Vagina (tissue), 2 donors: Measurements from ENCODE around the gene TMC4. TPM values are rescaled to one million over a fixed set of nuclear protein-coding genes. Genes with fewer than 3 reads are reported as not detected.
"Not testable (repeated sequence)": the region's sequence is repeated elsewhere in the genome, so short reads cannot be mapped to it uniquely, and the experiment has no call there.

ENCODE experiments used
- DNase-seq, 2 donors: peaks; one replicate each; pipeline ENCODE4 v3.0.0-alpha.2; 2017; ENCODE audit errors: extremely low spot score in 2 of 2
- H3K27ac ChIP-seq: fragments of 200-600 bp; sonication (generic); one replicate; pipeline ENCODE4 v1.5.1; 2019
- H3K27me3 ChIP-seq: fragments of 200-600 bp; sonication (generic); one replicate; pipeline ENCODE4 v1.5.1; 2019
- H3K36me3 ChIP-seq, 2 donors: fragments of 200-600 bp; sonication (generic); one replicate each; pipeline ENCODE4 v1.5.1; 2017 to 2019
- H3K4me1 ChIP-seq: fragments of 200-600 bp; sonication (generic); one replicate; pipeline ENCODE4 v1.5.1; 2019
- H3K4me3 ChIP-seq, 2 donors: fragments of 200-600 bp; sonication (generic); 1 replicate in 1 of 2; 2 replicates in 1 of 2; pipeline ENCODE4 v1.5.1; 2016 to 2019
- H3K9me3 ChIP-seq: fragments of 200-600 bp; sonication (generic); one replicate; pipeline ENCODE4 v1.5.1; 2019
- POLR2A ChIP-seq, 2 donors: fragments of 450-650 bp; IDR thresholded peaks; one replicate each; pipeline ENCODE4 v1.6.1; 2017; ENCODE audit warnings: antibody characterized with exemption in 2 of 2, mild to moderate bottlenecking in 2 of 2, moderate library complexity in 2 of 2
- POLR2AphosphoS5 ChIP-seq, 2 donors: sonication (generic); formaldehyde crosslinking; IDR thresholded peaks; one replicate each; pipeline ENCODE4 v1.9.0; 2017; ENCODE audit warnings: antibody characterized with exemption in 2 of 2, mild to moderate bottlenecking in 2 of 2, low read depth in 1 of 2; ENCODE audit not compliant: insufficient read depth in 1 of 2
- intact Hi-C: fragments of 100-400 bp; cut with DNase I; formaldehyde crosslinking; loops from one replicate; pipeline ENCODE4 v1.15.1; 2023
- total RNA-seq: library from RNA; depleted of rRNA; stranded (reverse); fragments of >200 nt; gene quantifications from one replicate; pipeline ENCODE4 v1.2.3, GENCODE V29; 2016
- TF ChIP-seq, protein P1 (sequence below), 3 experiments: fragments of 450-650 bp in 2 of 3; fragments of 200-600 bp in 1 of 3; sonication (generic) in 1 of 3; IDR thresholded peaks; one replicate each; pipeline ENCODE4 v1.5.1; 2017 to 2019; ENCODE audit warnings: antibody characterized with exemption in 3 of 3, mild to moderate bottlenecking in 2 of 3, moderate library complexity in 2 of 3

TMC4 gene, protein sequence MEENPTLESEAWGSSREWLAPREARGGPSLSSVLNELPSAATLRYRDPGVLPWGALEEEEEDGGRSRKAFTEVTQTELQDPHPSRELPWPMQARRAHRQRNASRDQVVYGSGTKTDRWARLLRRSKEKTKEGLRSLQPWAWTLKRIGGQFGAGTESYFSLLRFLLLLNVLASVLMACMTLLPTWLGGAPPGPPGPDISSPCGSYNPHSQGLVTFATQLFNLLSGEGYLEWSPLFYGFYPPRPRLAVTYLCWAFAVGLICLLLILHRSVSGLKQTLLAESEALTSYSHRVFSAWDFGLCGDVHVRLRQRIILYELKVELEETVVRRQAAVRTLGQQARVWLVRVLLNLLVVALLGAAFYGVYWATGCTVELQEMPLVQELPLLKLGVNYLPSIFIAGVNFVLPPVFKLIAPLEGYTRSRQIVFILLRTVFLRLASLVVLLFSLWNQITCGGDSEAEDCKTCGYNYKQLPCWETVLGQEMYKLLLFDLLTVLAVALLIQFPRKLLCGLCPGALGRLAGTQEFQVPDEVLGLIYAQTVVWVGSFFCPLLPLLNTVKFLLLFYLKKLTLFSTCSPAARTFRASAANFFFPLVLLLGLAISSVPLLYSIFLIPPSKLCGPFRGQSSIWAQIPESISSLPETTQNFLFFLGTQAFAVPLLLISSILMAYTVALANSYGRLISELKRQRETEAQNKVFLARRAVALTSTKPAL
- 22.3 TPM for total RNA-seq

DNA sequence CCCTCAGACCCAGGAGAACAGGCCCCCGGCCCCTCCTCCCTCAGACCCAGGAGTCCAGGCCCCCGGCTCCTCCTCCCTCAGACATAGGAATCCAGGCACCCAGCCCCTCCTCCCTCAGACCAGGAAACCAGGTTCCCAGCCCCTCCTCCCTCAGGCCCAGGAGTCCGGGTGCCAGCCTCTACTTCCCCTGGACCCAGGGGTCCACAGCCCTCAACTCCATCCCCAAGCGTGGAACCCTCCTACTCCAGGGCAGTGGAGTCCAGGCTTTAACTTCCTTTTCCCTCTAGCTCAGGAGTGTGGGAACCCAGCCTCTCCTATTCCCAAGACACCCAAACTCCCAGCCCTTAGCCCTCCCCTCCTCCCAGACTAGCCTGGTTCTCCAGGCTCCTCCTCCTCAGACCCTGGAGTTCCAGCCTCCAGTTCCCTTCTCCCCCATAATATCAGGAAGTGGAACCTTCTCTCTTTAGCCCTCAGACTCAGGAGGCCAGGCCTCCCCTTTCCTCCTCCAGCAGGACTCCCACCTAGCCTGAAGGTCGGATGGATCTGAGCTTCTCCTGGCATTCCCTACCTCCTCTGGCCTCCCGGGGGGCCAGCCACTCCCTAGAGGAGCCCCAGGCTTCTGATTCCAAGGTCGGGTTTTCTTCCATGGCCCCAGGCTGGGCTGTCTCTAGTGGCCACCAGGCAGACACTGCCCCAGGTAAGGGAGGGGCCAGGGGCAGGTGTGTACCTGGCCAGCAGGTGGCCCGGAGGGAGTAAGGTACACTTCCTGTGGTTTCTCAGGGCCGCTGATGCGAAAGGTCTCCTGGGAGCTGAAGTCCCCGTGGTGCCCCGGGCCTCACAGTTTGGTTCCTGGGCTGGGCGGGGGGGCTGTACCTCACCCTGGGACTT lies at the start of gene TMC4:
TMC4 (minus strand) TSS at position 690 of the 888 bp plus-strand sequence; CDS start at position 647, 43 bp downstream.
- TF ChIP-seq POLR2AphosphoS5 (IDR thresholded peaks at IDR 0.05; ENCODE audit: insufficient read depth in 1 of 2, low read depth in 1 of 2): no peak
- TF ChIP-seq POLR2A (IDR thresholded peaks at IDR 0.05): no peak
- TF ChIP-seq, protein P1, sequence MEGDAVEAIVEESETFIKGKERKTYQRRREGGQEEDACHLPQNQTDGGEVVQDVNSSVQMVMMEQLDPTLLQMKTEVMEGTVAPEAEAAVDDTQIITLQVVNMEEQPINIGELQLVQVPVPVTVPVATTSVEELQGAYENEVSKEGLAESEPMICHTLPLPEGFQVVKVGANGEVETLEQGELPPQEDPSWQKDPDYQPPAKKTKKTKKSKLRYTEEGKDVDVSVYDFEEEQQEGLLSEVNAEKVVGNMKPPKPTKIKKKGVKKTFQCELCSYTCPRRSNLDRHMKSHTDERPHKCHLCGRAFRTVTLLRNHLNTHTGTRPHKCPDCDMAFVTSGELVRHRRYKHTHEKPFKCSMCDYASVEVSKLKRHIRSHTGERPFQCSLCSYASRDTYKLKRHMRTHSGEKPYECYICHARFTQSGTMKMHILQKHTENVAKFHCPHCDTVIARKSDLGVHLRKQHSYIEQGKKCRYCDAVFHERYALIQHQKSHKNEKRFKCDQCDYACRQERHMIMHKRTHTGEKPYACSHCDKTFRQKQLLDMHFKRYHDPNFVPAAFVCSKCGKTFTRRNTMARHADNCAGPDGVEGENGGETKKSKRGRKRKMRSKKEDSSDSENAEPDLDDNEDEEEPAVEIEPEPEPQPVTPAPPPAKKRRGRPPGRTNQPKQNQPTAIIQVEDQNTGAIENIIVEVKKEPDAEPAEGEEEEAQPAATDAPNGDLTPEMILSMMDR (IDR thresholded peaks at IDR 0.05): no peak
- Histone ChIP-seq H3K27ac (peak within 1 kb of the TSS; percentile 40), H3K4me1 (peaks cover 12% of the 10 kb centered on the region), H3K4me3 (peak within 1 kb of the TSS in 1 of 2 donors; percentile 27), H3K9me3 (no peaks in the 10 kb centered on the region), H3K36me3 (no peaks in the 10 kb centered on the region), H3K27me3 (no peaks in the 10 kb centered on the region)
- intact Hi-C loops: no loop called here
- no peak for DNase-seq

DNA sequence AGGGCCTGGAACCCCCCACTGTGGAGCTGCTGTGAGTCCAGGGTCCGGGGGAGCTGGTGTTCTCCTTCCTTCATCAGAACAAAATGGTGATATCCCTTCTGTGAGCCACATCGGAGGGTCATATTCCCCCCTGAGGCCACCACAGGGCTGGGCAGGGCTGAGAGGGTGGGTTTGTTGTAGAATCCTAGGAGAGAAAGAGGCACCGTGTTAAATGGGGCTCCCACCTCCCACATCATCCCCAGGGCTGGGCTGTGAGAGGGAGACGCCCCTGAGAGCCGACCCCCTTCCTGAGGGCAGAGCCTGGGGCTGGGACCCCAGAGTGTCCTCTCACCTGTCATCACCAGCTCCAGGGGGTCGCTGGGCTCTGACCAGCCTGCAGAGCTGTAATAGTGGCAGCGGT lies 49.0 kb upstream of the TMC4 start:
- H3K27me3 ChIP-seq, H3K4me3 ChIP-seq, DNase-seq, H3K27ac ChIP-seq, intact Hi-C loops, H3K36me3 ChIP-seq, H3K9me3 ChIP-seq, H3K4me1 ChIP-seq: not testable (repeated sequence)

DNA sequence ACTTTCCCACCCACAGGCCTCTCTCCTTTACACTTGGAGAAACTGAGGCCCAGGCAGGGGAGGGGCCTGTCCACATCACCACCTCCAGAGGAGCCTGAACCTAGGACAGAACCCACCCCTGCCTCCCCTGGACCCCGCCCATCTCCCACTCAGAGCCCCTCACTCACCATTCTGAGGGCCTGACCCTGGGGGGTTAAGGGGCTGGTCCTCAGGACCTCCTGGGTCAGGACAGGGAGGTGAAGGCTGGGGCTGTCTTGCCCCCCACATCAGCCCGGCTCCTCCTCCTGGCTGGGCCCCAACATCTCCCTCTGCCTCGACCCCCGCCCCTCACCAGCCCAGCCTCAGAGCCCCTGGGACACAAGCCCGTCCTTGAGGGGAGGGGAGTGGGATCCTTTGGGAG lies 46.7 kb upstream of the TMC4 start:
- DNase-seq, intact Hi-C loops, H3K27ac ChIP-seq: not testable (repeated sequence)

DNA sequence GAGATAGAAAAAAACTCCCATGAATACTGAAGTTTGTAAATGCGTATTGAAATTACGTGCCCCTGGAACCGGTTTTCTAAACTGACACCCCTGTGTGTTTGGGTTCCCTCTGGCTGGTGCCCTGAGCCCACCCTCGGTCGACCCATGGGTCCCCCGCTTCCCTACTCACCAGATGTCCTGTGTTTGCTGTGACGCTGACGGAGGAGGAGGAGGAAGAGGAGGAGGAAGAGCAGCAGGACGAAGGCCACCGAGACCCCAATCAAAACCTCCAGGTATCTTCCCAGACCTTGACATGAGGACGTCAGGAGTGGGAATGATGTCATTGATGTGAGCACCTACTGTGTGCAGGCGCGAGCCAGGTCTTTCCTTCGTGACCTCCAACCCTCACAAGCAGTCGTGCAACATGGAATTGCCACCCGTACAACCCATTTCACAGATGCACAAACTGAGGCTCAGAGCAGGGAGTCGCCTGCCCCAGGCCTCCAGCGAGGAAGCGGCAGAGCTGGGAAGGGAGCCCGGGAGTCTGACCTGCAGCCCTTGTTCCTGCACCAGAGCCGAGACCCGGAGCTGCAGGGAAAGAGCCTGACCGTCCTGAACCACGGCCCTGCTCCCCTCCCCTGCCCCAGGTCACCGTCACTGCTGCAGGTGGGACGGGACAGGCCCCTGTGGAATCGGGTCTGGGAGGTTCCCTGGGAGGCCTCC lies 46.2 kb upstream of the TMC4 start:
- intact Hi-C loops: no loop called here
- Histone ChIP-seq H3K36me3 (no peaks in the 10 kb centered on the region), H3K4me1 (no peaks in the 10 kb centered on the region), H3K27ac (no peak overlapping the region), H3K27me3 (no peaks in the 10 kb centered on the region), H3K4me3 (no peak overlapping the region), H3K9me3 (no peaks in the 10 kb centered on the region)
- no peak for DNase-seq
- no peak for TF ChIP-seq POLR2A (IDR thresholded peaks at IDR 0.05)
- TF ChIP-seq, protein P1 (IDR thresholded peaks at IDR 0.05): no peak
- no peak for TF ChIP-seq POLR2AphosphoS5 (IDR thresholded peaks at IDR 0.05; ENCODE audit: insufficient read depth in 1 of 2, low read depth in 1 of 2)

More for the DNA sequence above, 46.7 kb upstream of the TMC4 start:
- not testable (repeated sequence) for H3K27me3 ChIP-seq, H3K4me1 ChIP-seq, H3K9me3 ChIP-seq, H3K4me3 ChIP-seq, H3K36me3 ChIP-seq

DNA sequence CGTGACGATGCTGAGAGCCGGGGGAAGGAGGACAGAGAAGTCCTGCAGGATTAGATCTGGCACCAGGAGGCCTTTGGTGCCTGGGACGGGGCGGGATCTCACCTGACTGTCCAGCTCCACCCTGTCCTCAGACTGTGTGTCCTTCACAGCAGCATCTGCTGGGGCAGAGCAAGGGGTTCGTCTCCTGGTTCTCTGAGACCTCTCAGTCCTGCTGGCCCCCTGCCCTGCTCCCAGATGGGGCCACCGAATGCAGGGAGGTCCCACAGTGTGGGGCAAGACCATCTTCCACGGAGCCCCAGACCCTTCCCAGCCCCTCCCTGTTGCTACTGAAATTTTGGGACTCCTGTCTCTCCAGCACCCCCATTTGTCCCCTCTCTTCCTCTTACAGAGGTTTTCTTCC lies 45.3 kb upstream of the TMC4 start:
- TF ChIP-seq, protein P1 (IDR thresholded peaks at IDR 0.05): no peak
- TF ChIP-seq POLR2A (IDR thresholded peaks at IDR 0.05) (no peak), POLR2AphosphoS5 (IDR thresholded peaks at IDR 0.05; ENCODE audit: insufficient read depth in 1 of 2, low read depth in 1 of 2) (no peak)
- Histone ChIP-seq H3K27ac (no peak overlapping the region), H3K36me3 (no peaks in the 10 kb centered on the region), H3K9me3 (no peaks in the 10 kb centered on the region), H3K27me3 (no peaks in the 10 kb centered on the region), H3K4me1 (no peaks in the 10 kb centered on the region), H3K4me3 (no peak overlapping the region)
- intact Hi-C loops: no loop called here
- no peak for DNase-seq

DNA sequence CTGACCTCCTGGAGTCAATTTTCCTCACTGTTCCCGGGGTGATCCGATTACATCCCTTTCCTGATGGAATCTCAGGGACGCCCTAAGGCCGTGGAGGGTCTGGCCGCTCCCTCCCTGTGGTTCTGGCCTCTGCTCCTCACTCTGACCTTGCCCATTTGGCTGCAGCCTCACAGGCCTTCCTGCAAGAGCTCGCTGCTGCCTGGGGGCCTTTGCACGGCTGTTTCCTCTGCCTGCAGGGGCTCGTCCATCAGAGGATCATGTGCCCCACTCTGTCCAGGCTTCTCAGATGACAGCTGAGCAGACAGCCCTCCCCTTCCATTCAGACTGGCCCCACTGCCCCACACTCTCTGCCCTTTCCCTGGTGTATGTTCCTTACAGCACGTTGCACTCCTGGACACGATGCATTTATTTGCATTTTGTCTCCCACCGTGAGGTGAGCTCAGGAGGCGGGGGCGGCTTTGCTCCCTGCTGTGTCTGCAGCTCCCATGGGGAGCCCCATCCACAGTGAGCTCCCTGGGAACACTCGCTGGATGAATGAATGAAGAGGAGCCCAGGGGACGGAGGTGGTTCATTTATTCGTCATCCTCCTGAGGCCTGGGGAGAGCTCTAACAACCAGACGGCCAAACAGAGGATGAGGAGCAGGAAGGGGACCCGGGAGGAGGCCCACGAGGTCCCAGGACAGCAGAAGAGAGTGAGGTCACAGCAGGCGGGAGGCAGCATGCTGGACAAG lies 44.7 kb upstream of the TMC4 start:
- H3K27me3 ChIP-seq, H3K27ac ChIP-seq, H3K36me3 ChIP-seq, H3K9me3 ChIP-seq, H3K4me3 ChIP-seq, DNase-seq, intact Hi-C loops, H3K4me1 ChIP-seq: not testable (repeated sequence)
